Upper lobe of left lung (tissue), 6 donors: ENCODE results near the gene GNGT1. TPM values are rescaled to one million over a fixed set of nuclear protein-coding genes. Genes with fewer than 3 reads are reported as not detected.

ENCODE experiments used
- ATAC-seq, 2 donors: fragments of 200-7000 bp; cut with Tn5 transposase; one replicate each; pipeline ENCODE4 v1.9.1; 2022; ENCODE audit warnings: mild to moderate bottlenecking in 2 of 2, moderate library complexity in 2 of 2; ENCODE audit not compliant: low FRiP score in 2 of 2
- DNase-seq, 2 donors: peaks; one replicate each; pipeline ENCODE4 v3.0.0-alpha.2; 2019 to 2020
- H3K27ac ChIP-seq, 4 donors: fragments of 200-600 bp; sonication (generic); one replicate each; pipeline ENCODE4 v1.5.1; 2016 to 2019
- H3K27me3 ChIP-seq, 4 donors: fragments of 200-600 bp; sonication (generic); one replicate each; pipeline ENCODE4 v1.5.1; 2017 to 2019
- H3K36me3 ChIP-seq, 4 donors: fragments of 200-600 bp; sonication (generic); one replicate each; pipeline ENCODE4 v1.5.1; 2016 to 2019
- H3K4me1 ChIP-seq, 4 donors: fragments of 200-600 bp; sonication (generic); one replicate each; pipeline ENCODE4 v1.5.1; 2018 to 2019
- H3K4me3 ChIP-seq, 4 donors: fragments of 200-600 bp; sonication (generic); one replicate each; pipeline ENCODE4 v1.5.1; 2017 to 2019; ENCODE audit warnings: mild to moderate bottlenecking in 2 of 4, moderate library complexity in 1 of 4
- H3K9me3 ChIP-seq, 4 donors: fragments of 200-600 bp; sonication (generic); one replicate each; pipeline ENCODE4 v1.5.1; 2018 to 2019
- CTCF ChIP-seq, 6 experiments: fragments of 450-650 bp in 4 of 6; fragments of 200-600 bp in 2 of 6; sonication (generic) in 2 of 6; IDR thresholded peaks; one replicate each; pipeline ENCODE4 v1.5.1; 2016 to 2019; ENCODE audit warnings: antibody characterized with exemption in 6 of 6
- EP300 ChIP-seq, 4 donors: sonication (generic); formaldehyde crosslinking; IDR thresholded peaks; one replicate each; pipeline ENCODE4 v1.5.1; 2017; ENCODE audit warnings: antibody characterized with exemption in 4 of 4, control low read depth in 2 of 4
- POLR2A ChIP-seq, 4 donors: fragments of 450-650 bp; IDR thresholded peaks; one replicate each; pipeline ENCODE4 v1.5.1; 2016 to 2017; ENCODE audit warnings: antibody characterized with exemption in 4 of 4, mild to moderate bottlenecking in 2 of 4
- POLR2AphosphoS5 ChIP-seq, 2 donors: sonication (generic); formaldehyde crosslinking; IDR thresholded peaks; one replicate each; pipeline ENCODE4 v1.5.1; 2017; ENCODE audit warnings: antibody characterized with exemption in 2 of 2
- WGBS, 2 donors: methylation state at CpG; one replicate each; pipeline ENCODE4 v1.1.5; 2017 to 2018; 5-methylcytosine and 5-hydroxymethylcytosine counted together
- total RNA-seq, 6 donors: library from RNA; depleted of rRNA in 4 of 6; stranded (reverse); fragments of >200 nt in 4 of 6; gene quantifications; one replicate each; pipeline versions ENCODE4 v1.1.0 to v1.2.1, GENCODE V29; 2016 to 2021
- donor health status: DM: no; HTN: no; CAD: no; lungs with moderate emphysema.
- donor health status: DM: no; HTN: yes; CAD: no; lungs with severe emphysema.

The GNGT1 gene
- total RNA-seq = not detected

DNA sequence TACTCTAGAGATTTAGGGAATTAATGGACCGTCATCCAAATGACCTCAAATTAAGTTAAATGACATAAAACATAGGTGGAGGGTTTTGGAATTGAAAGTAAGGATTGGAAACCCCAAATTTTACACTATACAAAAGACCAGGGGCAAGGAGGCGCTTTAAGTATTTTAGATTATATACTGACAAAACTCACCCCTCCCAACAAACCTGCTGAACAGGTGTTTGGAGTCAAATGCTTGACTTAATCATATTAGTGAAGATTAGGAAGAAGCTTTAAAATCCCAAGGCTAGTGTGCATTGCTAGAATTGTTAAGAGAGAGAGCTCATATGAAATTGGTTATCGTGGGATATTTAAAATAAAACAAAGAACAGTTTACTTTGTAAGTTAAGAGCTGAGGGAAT, at the start of gene GNGT1:
GNGT1 (plus strand) TSS at position 301 of the 400 bp plus-strand sequence. CDS start 180 bp downstream, outside the sequence.
- no peak for TF ChIP-seq POLR2A (IDR thresholded peaks at IDR 0.05)
- no peak for TF ChIP-seq POLR2AphosphoS5 (IDR thresholded peaks at IDR 0.05)
- Histone ChIP-seq H3K4me3 (no peak within 1 kb of the TSS), H3K27ac (no peak within 1 kb of the TSS), H3K4me1 (peaks cover 0 to 9% (median 5%) of the 10 kb centered on the region in 4 donors), H3K36me3 (no peaks in the 10 kb centered on the region), H3K9me3 (no peaks in the 10 kb centered on the region), H3K27me3 (no peaks in the 10 kb centered on the region)
- 83 to 85% methylated on average over 3 of the region's 3 CpGs for WGBS, 2 donors
- ATAC-seq (no peak), DNase-seq (no peak)

DNA sequence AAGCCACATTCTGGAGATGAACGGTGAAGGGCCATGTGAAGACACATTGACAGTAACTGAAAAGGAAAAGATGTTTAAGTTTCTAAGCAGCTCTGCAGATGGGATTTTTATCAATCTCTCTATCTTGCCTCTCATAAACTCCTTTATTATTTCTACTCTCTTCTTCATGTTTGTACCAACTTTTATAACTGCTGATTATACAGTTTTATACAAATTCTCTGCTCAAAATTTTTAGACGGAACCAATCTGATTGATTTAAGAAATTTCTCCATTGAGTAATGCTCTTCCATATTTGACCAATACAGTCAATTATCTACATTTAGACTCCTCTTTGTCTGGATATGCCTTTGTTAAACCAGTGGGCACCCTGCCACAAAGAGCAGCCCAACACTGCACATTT, 47.5 kb upstream of the GNGT1 start:
- ATAC-seq (no peak), DNase-seq (no peak)
- 90% methylated on average over 2 of the region's 2 CpGs for WGBS, 2 donors
- Histone ChIP-seq H3K27ac (no peak overlapping the region), H3K9me3 (no peaks in the 10 kb centered on the region), H3K4me3 (no peak overlapping the region), H3K36me3 (no peaks in the 10 kb centered on the region), H3K27me3 (no peaks in the 10 kb centered on the region), H3K4me1 (no peaks in the 10 kb centered on the region)
- no peak for TF ChIP-seq CTCF (IDR thresholded peaks at IDR 0.05)
- no peak for TF ChIP-seq EP300 (IDR thresholded peaks at IDR 0.05)
- TF ChIP-seq POLR2AphosphoS5 (IDR thresholded peaks at IDR 0.05) = no peak
- no peak for TF ChIP-seq POLR2A (IDR thresholded peaks at IDR 0.05)

GRCh38 chr7:93860261-93860660, 46.1 kb upstream of the GNGT1 start:
- Histone ChIP-seq H3K27me3 (no peaks in the 10 kb centered on the region), H3K4me1 (no peaks in the 10 kb centered on the region), H3K4me3 (no peak overlapping the region), H3K9me3 (no peaks in the 10 kb centered on the region), H3K36me3 (no peaks in the 10 kb centered on the region), H3K27ac (no peak overlapping the region)
- DNase-seq (no peak), ATAC-seq (no peak)
- 88 to 92% methylated on average over 1 of the region's 1 CpG for WGBS, 2 donors
- no peak for TF ChIP-seq EP300 (IDR thresholded peaks at IDR 0.05)
- no peak for TF ChIP-seq POLR2A (IDR thresholded peaks at IDR 0.05)
- no peak for TF ChIP-seq POLR2AphosphoS5 (IDR thresholded peaks at IDR 0.05)
- TF ChIP-seq CTCF (IDR thresholded peaks at IDR 0.05) = no peak

GRCh38 chr7:93861325-93861949, 44.9 kb upstream of the GNGT1 start:
- WGBS, 2 donors = 83 to 84% methylated on average over 4 of the region's 4 CpGs
- H3K27ac ChIP-seq = no peak overlapping the region
- peak in 1 of 6 experiments; percentile 19 for TF ChIP-seq CTCF (IDR thresholded peaks at IDR 0.05)
- TF ChIP-seq POLR2A (IDR thresholded peaks at IDR 0.05) = no peak
- TF ChIP-seq POLR2AphosphoS5 (IDR thresholded peaks at IDR 0.05) = no peak

GRCh38 chr7:93862651-93863050, 43.7 kb upstream of the GNGT1 start:
- Histone ChIP-seq H3K27ac (no peak overlapping the region), H3K4me3 (no peak overlapping the region), H3K36me3 (no peaks in the 10 kb centered on the region), H3K4me1 (no peaks in the 10 kb centered on the region), H3K9me3 (no peaks in the 10 kb centered on the region), H3K27me3 (no peaks in the 10 kb centered on the region)
- ATAC-seq (no peak), DNase-seq (no peak)
- TF ChIP-seq EP300 (IDR thresholded peaks at IDR 0.05) (no peak), POLR2A (IDR thresholded peaks at IDR 0.05) (no peak), POLR2AphosphoS5 (IDR thresholded peaks at IDR 0.05) (no peak), CTCF (IDR thresholded peaks at IDR 0.05) (no peak)
- WGBS, 2 donors = 66 to 75% methylated on average over 2 of the region's 2 CpGs

More at GRCh38 chr7:93861325-93861949, 44.9 kb upstream of the GNGT1 start:
- H3K9me3 ChIP-seq = no peaks in the 10 kb centered on the region
- H3K4me1 ChIP-seq = no peaks in the 10 kb centered on the region
- DNase-seq (no peak), ATAC-seq (no peak)
- H3K4me3 ChIP-seq = no peak overlapping the region
- H3K27me3 ChIP-seq = no peaks in the 10 kb centered on the region
- H3K36me3 ChIP-seq = no peaks in the 10 kb centered on the region
